HG02571 (cell line): ENCODE data around the gene IL3.

Experiments used
- ATAC-seq: cut with Tn5 transposase; IDR thresholded peaks from one replicate; pipeline ENCODE4 v1.9.1; 2021; ENCODE audit warnings: mild to moderate bottlenecking, moderate library complexity; ENCODE audit not compliant: unreplicated experiment

Gene IL3

DNA sequence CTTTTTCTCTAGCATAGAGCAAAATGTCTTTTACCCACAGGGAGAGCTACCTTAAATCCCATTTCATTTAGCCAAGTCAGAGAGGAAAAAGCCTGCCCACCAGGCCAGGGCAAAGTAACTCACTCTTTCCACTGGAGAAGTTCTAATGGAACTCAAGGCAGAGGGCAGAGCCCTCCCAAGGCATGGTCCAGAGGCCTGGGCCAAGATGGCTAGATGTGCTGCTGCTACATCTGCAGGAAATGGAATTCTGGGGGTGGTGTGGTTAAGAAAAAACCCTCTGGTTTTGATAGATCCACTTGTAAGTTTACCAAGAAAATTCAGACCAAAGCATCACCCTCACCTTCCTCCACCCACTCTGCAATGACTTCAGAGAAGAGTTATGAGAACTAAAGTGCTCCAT, 50.5 kb downstream of the IL3 start:
- no peak for ATAC-seq

DNA sequence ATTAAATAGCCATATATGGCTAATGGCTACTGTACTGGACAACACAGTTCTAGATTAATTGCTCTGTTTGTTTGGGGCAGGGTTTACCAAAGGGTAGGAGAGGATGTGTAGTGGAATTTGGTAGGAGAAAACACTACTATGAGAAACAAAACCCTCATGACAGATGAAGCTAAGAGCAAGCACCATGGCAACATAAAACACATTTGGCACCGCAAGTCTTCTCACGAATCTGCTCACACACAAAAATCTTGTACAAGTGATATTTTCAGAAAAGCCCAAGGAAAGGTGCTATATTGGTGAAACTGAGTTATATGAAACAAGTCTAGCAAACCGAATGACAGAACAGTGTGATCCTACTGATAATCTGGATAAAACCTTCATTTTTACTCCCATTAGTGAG, 51.7 kb downstream of the IL3 start:
- no peak for ATAC-seq
